Astrocyte (in vitro differentiated cells and primary cell): ENCODE results near the gene CPNE5. TPM values are rescaled to one million over a fixed set of nuclear protein-coding genes. Genes with fewer than 3 reads are reported as not detected.

Source experiments
- DNase-seq: peaks from one replicate; pipeline ENCODE4 v3.0.0-alpha.2; 2010; ENCODE audit warnings: low read depth
- FAIRE-seq: peaks from 2 replicates; lab custom pipeline; 2011; peaks lifted over from hg19 to GRCh38; lab: Jason Lieb, UNC
- H2AFZ ChIP-seq: 2 replicates; pipeline ENCODE4 v1.6.0; 2012; ENCODE audit warnings: low read depth, low read length, inconsistent platforms
- H3K27ac ChIP-seq: 2 replicates; pipeline ENCODE4 v1.5.1; 2011; ENCODE audit warnings: low read depth, low read length, inconsistent platforms
- H3K27me3 ChIP-seq: 2 replicates; pipeline ENCODE4 v1.6.0; 2011; ENCODE audit warnings: low read length, inconsistent platforms; ENCODE audit not compliant: insufficient read depth
- H3K36me3 ChIP-seq: 2 replicates; pipeline ENCODE4 v1.5.1; 2011; ENCODE audit warnings: low read length, inconsistent platforms; ENCODE audit not compliant: insufficient read depth
- H3K4me1 ChIP-seq: 2 replicates; pipeline ENCODE4 v1.5.1; 2011; ENCODE audit warnings: low read length, inconsistent platforms; ENCODE audit not compliant: insufficient read depth
- H3K4me2 ChIP-seq: 2 replicates; pipeline ENCODE4 v1.6.0; 2012; ENCODE audit warnings: low read length, inconsistent platforms
- H3K4me3 ChIP-seq: 2 replicates; pipeline ENCODE4 v1.5.1; 2011; ENCODE audit warnings: low read depth, mild to moderate bottlenecking, low read length, inconsistent platforms; ENCODE audit not compliant: insufficient read depth
- H3K79me2 ChIP-seq: 2 replicates; pipeline ENCODE4 v1.6.0; 2012; ENCODE audit warnings: mild to moderate bottlenecking, low read length, inconsistent platforms; ENCODE audit not compliant: insufficient read depth
- H3K9ac ChIP-seq: 2 replicates; pipeline ENCODE4 v1.6.0; 2012; ENCODE audit warnings: mild to moderate bottlenecking, low read length, inconsistent platforms
- H3K9me3 ChIP-seq: 2 replicates; pipeline ENCODE4 v1.5.1; 2012; ENCODE audit warnings: low read depth, mild to moderate bottlenecking, low read length, inconsistent platforms; ENCODE audit not compliant: insufficient read depth
- H4K20me1 ChIP-seq: 2 replicates; pipeline ENCODE4 v1.6.0; 2012; ENCODE audit warnings: low read length, inconsistent platforms; ENCODE audit not compliant: insufficient read depth
- H3K27ac Mint-ChIP-seq: one replicate; pipeline ENCODE4 v1.8.0; 2021; ENCODE audit warnings: mild to moderate bottlenecking, mixed read lengths; ENCODE audit not compliant: unreplicated experiment
- H3K27me3 Mint-ChIP-seq: one replicate; pipeline ENCODE4 v1.8.0; 2021; ENCODE audit warnings: low read depth, mixed read lengths; ENCODE audit not compliant: unreplicated experiment
- H3K36me3 Mint-ChIP-seq: one replicate; pipeline ENCODE4 v1.8.0; 2021; ENCODE audit warnings: low read depth, mixed read lengths; ENCODE audit not compliant: unreplicated experiment
- H3K4me1 Mint-ChIP-seq: one replicate; pipeline ENCODE4 v1.8.0; 2021; ENCODE audit warnings: low read depth, mixed read lengths; ENCODE audit not compliant: unreplicated experiment
- H3K4me3 Mint-ChIP-seq: one replicate; pipeline ENCODE4 v1.8.0; 2021; ENCODE audit warnings: mild to moderate bottlenecking, moderate library complexity, mixed read lengths; ENCODE audit not compliant: unreplicated experiment
- H3K9me3 Mint-ChIP-seq: one replicate; pipeline ENCODE4 v1.8.0; 2021; ENCODE audit warnings: mild to moderate bottlenecking, mixed read lengths; ENCODE audit not compliant: unreplicated experiment
- CTCF ChIP-seq: IDR thresholded peaks from 2 replicates; pipeline ENCODE4 v1.5.1; 2011; ENCODE audit warnings: low read depth, mild to moderate bottlenecking, inconsistent platforms, low read length, moderate library complexity; ENCODE audit not compliant: insufficient read depth
- EZH2 ChIP-seq: IDR thresholded peaks from 2 replicates; pipeline ENCODE4 v1.6.1; 2012; ENCODE audit warnings: mild to moderate bottlenecking, low read length, inconsistent platforms; ENCODE audit not compliant: insufficient read depth
- total RNA-seq: library from RNA; stranded (reverse); gene quantifications from 2 replicates; pipeline ENCODE4 v1.2.1, GENCODE V29; 2021

The CPNE5 gene
- total RNA-seq, 1 donor from 2014 or later = 0.11 TPM

GRCh38 chr6:36857325-36857724 is 18.1 kb upstream of the CPNE5 start:
- no peak for TF ChIP-seq EZH2
- no peak for TF ChIP-seq CTCF
- Histone ChIP-seq H3K9me3 (no peaks in the 10 kb centered on the region), H3K4me1 (peaks cover 23% of the 10 kb centered on the region), H3K36me3 (peaks cover 11% of the 10 kb centered on the region), H2AFZ (no peak overlapping the region), H3K9ac (no peak overlapping the region), H3K4me3 (no peak overlapping the region), H4K20me1 (peaks cover 16% of the 10 kb centered on the region), H3K4me2 (no peak overlapping the region), H3K79me2 (peaks cover 30% of the 10 kb centered on the region), H3K27me3 (no peaks in the 10 kb centered on the region), H3K27ac (no peak overlapping the region)
- no peak for FAIRE-seq
- Mint-ChIP-seq H3K27ac (no peak overlapping the region), H3K4me3 (no peak overlapping the region), H3K9me3 (no peaks in the 10 kb centered on the region), H3K4me1 (peaks cover 17% of the 10 kb centered on the region), H3K36me3 (peaks cover 17% of the 10 kb centered on the region), H3K27me3 (no peaks in the 10 kb centered on the region)
- DNase-seq = no peak

- no peak for TF ChIP-seq CTCF
- TF ChIP-seq EZH2 = no peak
- peaks cover 23% of the 10 kb centered on the region for H3K4me1 ChIP-seq
- H3K36me3 Mint-ChIP-seq = peaks cover 15% of the 10 kb centered on the region
Measured at GRCh38 chr6:36856277-36856676, 17.0 kb upstream of the CPNE5 start.

GRCh38 chr6:36855750-36856149 is 16.5 kb upstream of the CPNE5 start:
- H3K4me2 ChIP-seq = no peak overlapping the region
- no peak for FAIRE-seq
- H3K27ac ChIP-seq = no peak overlapping the region
- TF ChIP-seq CTCF (no peak), EZH2 (no peak)
- Mint-ChIP-seq H3K27me3 (no peaks in the 10 kb centered on the region), H3K36me3 (peaks cover 15% of the 10 kb centered on the region), H3K4me1 (peaks cover 20% of the 10 kb centered on the region), H3K9me3 (peaks cover 2% of the 10 kb centered on the region), H3K4me3 (no peak overlapping the region), H3K27ac (no peak overlapping the region)
- H4K20me1 ChIP-seq = peaks cover 14% of the 10 kb centered on the region
- peaks cover 23% of the 10 kb centered on the region for H3K4me1 ChIP-seq
- peaks cover 10% of the 10 kb centered on the region for H3K36me3 ChIP-seq
- H3K27me3 ChIP-seq = no peaks in the 10 kb centered on the region
- no peaks in the 10 kb centered on the region for H3K9me3 ChIP-seq
- H3K4me3 ChIP-seq = no peak overlapping the region
- no peak for DNase-seq
- H3K79me2 ChIP-seq = peaks cover 20% of the 10 kb centered on the region
- H2AFZ ChIP-seq = no peak overlapping the region
- no peak overlapping the region for H3K9ac ChIP-seq

More at GRCh38 chr6:36856277-36856676, 17.0 kb upstream of the CPNE5 start:
- H3K27ac Mint-ChIP-seq = no peak overlapping the region
- H3K9ac ChIP-seq = no peak overlapping the region
- H3K4me3 Mint-ChIP-seq = no peak overlapping the region
- FAIRE-seq (no peak), DNase-seq (no peak)
- H3K4me1 Mint-ChIP-seq = peaks cover 17% of the 10 kb centered on the region
- H3K79me2 ChIP-seq = peaks cover 25% of the 10 kb centered on the region
- H4K20me1 ChIP-seq = peaks cover 14% of the 10 kb centered on the region
- peaks cover 10% of the 10 kb centered on the region for H3K36me3 ChIP-seq
- no peaks in the 10 kb centered on the region for H3K27me3 Mint-ChIP-seq
- no peaks in the 10 kb centered on the region for H3K9me3 ChIP-seq
- H2AFZ ChIP-seq = no peak overlapping the region
- no peaks in the 10 kb centered on the region for H3K9me3 Mint-ChIP-seq
- no peak overlapping the region for H3K4me2 ChIP-seq
- H3K27ac ChIP-seq = no peak overlapping the region
- no peaks in the 10 kb centered on the region for H3K27me3 ChIP-seq
- H3K4me3 ChIP-seq = no peak overlapping the region
